Psoas muscle (tissue), 8 donors: ENCODE measurements around the gene ACACA. TPM values are rescaled to one million over a fixed set of nuclear protein-coding genes. Genes with fewer than 3 reads are reported as not detected.

Source experiments
- ATAC-seq, 4 donors: fragments of 200-7000 bp; cut with Tn5 transposase; one replicate each; pipeline ENCODE4 v1.9.1; 2020; ENCODE audit warnings: moderate library complexity in 3 of 4, mild to moderate bottlenecking in 2 of 4
- DNase-seq, 2 donors: peaks; one replicate each; pipeline ENCODE4 v3.0.0-alpha.2; 2020
- H3K27ac ChIP-seq: fragments of 200-600 bp; one replicate; pipeline ENCODE4 v1.8.0; 2022
- H3K27me3 ChIP-seq, 3 donors: fragments of 200-600 bp in 1 of 3; one replicate each; pipeline versions ENCODE4 v1.6.1 to v1.8.0; 2013 to 2022; ENCODE audit warnings: low read length in 2 of 3, mild to moderate bottlenecking in 2 of 3, moderate library complexity in 1 of 3; ENCODE audit not compliant: insufficient read depth in 3 of 3
- H3K36me3 ChIP-seq, 2 donors: fragments of 200-600 bp in 1 of 2; one replicate each; pipeline versions ENCODE4 v1.6.1 to v1.8.0; 2013 to 2022; ENCODE audit warnings: low read depth in 1 of 2, mild to moderate bottlenecking in 1 of 2, moderate library complexity in 1 of 2; ENCODE audit not compliant: insufficient read depth in 1 of 2
- H3K4me1 ChIP-seq: fragments of 200-600 bp; one replicate; pipeline ENCODE4 v1.8.0; 2022
- H3K4me3 ChIP-seq: fragments of 200-600 bp; one replicate; pipeline ENCODE4 v1.8.0; 2022; ENCODE audit warnings: mild to moderate bottlenecking
- H3K9me3 ChIP-seq: fragments of 200-600 bp; one replicate; pipeline ENCODE4 v1.8.0; 2022
- WGBS, 3 donors: extraction: QIAGEN DNeasy Blood & Tissue Kit; methylation state at CpG; one replicate each; pipeline versions ENCODE4 v1.1.6 to v1.1.7; 2013; 5-methylcytosine and 5-hydroxymethylcytosine counted together
- intact Hi-C, 2 donors: fragments of 100-400 bp; cut with DNase I; formaldehyde crosslinking; loops; one replicate each; pipeline versions ENCODE4 v1.11.0 to v1.14.2; 2022
- polyA plus RNA-seq, 3 donors: library from polyadenylated mRNA; stranded (reverse); fragments of 200-250 nt; gene quantifications; one replicate each; pipeline ENCODE4 v1.2.3, GENCODE V29; 2013
- total RNA-seq, 4 donors: library from RNA; stranded (reverse); fragmentation: NEBNext Ultra II Directional in 2 of 4; extraction: Animal tissue kit (Norgen Biotek cat#: 25700) in 2 of 4; gene quantifications; one replicate each; pipeline versions ENCODE4 v1.2.1 to v1.2.4, GENCODE V29; 2021 to 2023
- TF ChIP-seq, protein P1 (sequence below): fragments of 200-600 bp; IDR thresholded peaks from one replicate; pipeline ENCODE4 v1.8.0; 2022; ENCODE audit warnings: antibody characterized with exemption
- donor health status: healthy with polysubstance abuse.
- donor health status: DM: no; HTN: no; CAD: no; lungs with moderate emphysema.
- donor health status: Bipolar disorder and iron deficiency.
- donor health status: healthy.
- donor health status: DM: yes; HTN: yes; CAD: no.
- donor health status: DM: no; HTN: no; CAD: no.
- donor health status: DM: no; HTN: no; CAD: no.
- donor health status: DM: yes; HTN: yes; CAD: no.

The ACACA gene
- total and polyA plus RNA-seq, 7 donors: 7.2 to 42.6 (median 21.5) TPM

DNA sequence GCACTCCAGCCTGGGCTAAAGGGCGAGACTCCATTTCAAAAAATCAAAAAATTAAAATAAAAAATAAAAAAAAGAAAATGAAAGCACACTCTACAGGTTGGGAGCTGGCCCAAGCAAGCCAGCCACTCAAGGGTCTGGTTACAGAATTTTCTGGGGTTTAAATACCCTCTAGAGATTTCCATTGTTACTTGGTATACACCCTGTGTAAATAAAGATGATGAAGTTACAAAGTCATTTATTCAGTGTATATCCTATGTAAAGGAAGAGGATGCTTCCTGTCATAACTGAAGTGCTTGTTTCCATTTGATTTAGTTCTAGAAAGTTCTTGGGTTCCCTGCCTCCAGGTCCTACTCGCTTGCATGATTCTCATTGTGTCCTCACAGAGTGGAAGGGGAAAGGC, 110.7 kb downstream of the ACACA start:
- H3K4me1 ChIP-seq: peaks cover 9% of the 10 kb centered on the region
- H3K27me3 ChIP-seq: no peaks in the 10 kb centered on the region
- DNase-seq: no peak
- 97 to 100% (median 98%) methylated on average over 2 of the region's 2 CpGs for WGBS, 3 donors
- H3K9me3 ChIP-seq: no peaks in the 10 kb centered on the region
- H3K4me3 ChIP-seq: no peak overlapping the region
- intact Hi-C loops: no loop called here
- TF ChIP-seq, protein P1, sequence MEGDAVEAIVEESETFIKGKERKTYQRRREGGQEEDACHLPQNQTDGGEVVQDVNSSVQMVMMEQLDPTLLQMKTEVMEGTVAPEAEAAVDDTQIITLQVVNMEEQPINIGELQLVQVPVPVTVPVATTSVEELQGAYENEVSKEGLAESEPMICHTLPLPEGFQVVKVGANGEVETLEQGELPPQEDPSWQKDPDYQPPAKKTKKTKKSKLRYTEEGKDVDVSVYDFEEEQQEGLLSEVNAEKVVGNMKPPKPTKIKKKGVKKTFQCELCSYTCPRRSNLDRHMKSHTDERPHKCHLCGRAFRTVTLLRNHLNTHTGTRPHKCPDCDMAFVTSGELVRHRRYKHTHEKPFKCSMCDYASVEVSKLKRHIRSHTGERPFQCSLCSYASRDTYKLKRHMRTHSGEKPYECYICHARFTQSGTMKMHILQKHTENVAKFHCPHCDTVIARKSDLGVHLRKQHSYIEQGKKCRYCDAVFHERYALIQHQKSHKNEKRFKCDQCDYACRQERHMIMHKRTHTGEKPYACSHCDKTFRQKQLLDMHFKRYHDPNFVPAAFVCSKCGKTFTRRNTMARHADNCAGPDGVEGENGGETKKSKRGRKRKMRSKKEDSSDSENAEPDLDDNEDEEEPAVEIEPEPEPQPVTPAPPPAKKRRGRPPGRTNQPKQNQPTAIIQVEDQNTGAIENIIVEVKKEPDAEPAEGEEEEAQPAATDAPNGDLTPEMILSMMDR: no peak
- H3K27ac ChIP-seq: no peak overlapping the region
- H3K36me3 ChIP-seq: no peaks in the 10 kb centered on the region
- ATAC-seq: no peak

DNA sequence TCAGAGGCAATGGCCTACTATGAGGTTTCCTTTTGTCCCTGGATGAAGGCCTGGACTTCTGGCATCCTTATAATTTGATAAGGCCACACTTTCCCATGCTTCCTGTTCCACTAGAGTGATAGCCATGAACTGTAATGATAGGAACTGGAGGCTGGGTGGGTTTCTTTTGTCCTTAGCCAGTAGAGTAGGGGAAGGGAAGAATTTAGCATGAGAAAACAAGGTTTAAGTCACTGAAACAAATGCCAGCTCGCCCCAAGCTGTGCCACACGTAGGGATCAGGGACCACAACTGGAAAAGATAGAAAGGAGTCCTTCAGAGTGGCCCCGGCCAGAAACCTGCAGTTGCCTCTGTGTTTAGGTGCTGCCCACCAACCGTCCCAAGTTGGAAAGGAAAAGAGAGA, 111.7 kb downstream of the ACACA start:
- Histone ChIP-seq H3K27me3 (no peaks in the 10 kb centered on the region), H3K9me3 (no peaks in the 10 kb centered on the region), H3K4me1 (peaks cover 9% of the 10 kb centered on the region), H3K36me3 (no peaks in the 10 kb centered on the region), H3K27ac (no peak overlapping the region), H3K4me3 (no peak overlapping the region)
- DNase-seq: no peak
- ATAC-seq: no peak
- TF ChIP-seq, protein P1: no peak
- WGBS, 3 donors: 72 to 79% (median 76%) methylated on average over 4 of the region's 4 CpGs
- intact Hi-C loops: no loop called here

DNA sequence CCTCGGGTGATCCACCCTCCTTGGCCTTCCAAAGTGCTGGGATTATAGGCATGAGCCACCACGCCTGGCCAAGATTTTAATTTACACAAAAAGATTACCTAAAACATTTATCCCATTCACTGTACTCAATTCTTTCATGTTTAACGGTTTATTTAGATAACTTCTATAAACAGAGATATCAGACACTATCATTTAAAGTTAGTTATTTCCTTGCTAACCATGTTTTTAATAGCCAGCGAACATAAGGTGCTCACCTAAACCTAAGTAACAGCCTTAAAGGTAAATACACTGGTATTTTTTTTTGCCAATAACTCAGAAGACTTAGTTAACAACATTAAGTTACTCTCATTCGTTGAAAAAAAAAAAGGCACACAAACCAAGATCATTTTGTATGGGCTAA, 112.9 kb downstream of the ACACA start:
- intact Hi-C loops: no loop called here
- no peaks in the 10 kb centered on the region for H3K9me3 ChIP-seq
- DNase-seq: no peak
- no peak overlapping the region for H3K4me3 ChIP-seq
- no peak overlapping the region for H3K27ac ChIP-seq
- no peaks in the 10 kb centered on the region for H3K36me3 ChIP-seq
- 92 to 94% (median 93%) methylated on average over 5 of the region's 5 CpGs for WGBS, 3 donors
- H3K27me3 ChIP-seq: no peaks in the 10 kb centered on the region
- peaks cover 9% of the 10 kb centered on the region for H3K4me1 ChIP-seq
- ATAC-seq: no peak
- TF ChIP-seq, protein P1: no peak

DNA sequence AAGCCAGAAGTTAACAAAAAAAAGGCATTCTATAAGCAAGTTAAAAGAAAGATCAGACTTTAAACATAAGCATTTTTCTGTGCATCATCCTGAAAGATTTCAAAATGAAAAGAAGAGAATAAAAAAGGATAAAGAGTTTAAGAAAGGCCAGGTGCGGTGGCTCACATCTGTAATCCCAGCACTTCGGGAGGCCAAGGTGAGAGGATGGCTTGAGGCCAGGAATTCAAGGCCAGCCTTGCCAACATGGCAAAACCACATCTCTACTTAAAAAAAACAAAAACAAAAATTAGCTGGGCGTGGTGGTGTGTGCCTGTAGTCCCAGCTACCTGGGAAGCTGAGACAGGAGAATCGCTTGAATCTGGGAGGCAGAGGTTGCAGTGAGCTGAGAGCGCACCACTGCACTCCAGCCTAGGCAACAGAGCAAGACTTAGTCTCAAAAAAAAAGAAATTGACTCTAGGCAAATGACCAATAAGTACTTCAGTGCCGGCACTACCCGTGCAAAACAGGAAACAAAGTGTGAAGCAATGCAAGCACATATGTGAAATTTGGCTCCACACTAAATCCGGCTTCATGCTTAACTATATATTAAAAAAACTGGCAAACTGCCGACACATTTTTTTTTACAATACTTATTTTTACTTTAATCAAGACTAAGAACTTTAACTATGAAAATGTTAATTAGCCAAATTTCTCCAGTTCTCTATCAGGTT, 114.1 kb downstream of the ACACA start:
- no peak overlapping the region for H3K27ac ChIP-seq
- no peaks in the 10 kb centered on the region for H3K27me3 ChIP-seq
- intact Hi-C loops: no loop called here
- DNase-seq: no peak
- TF ChIP-seq, protein P1: no peak
- ATAC-seq: peak in 1 of 4 donors; percentile 22
- H3K36me3 ChIP-seq: no peaks in the 10 kb centered on the region
- no peaks in the 10 kb centered on the region for H3K9me3 ChIP-seq
- H3K4me1 ChIP-seq: no peaks in the 10 kb centered on the region
- 61 to 65% (median 62%) methylated on average over 9 of the region's 9 CpGs for WGBS, 3 donors
- H3K4me3 ChIP-seq: no peak overlapping the region

DNA sequence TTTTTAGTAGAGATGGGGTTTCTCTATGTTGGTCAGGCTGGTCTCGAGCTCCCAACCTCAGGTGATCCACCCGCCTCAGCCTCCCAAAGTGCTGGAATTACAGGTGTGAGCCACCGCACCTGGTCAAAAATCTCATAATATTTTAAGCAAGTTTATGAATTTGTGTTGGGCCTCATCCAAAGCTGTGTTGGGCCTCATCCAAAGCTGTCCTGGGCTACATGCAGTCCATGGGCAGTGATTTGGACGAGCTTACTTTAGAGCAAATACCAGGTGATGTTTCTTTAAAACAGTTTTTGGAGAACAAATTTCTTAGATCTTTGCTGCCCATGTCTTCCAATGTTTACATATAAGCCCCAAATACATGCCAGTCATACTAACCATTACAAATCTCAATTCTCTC, 115.3 kb downstream of the ACACA start:
- Histone ChIP-seq H3K27ac (no peak overlapping the region), H3K4me1 (no peaks in the 10 kb centered on the region), H3K4me3 (no peak overlapping the region), H3K36me3 (no peaks in the 10 kb centered on the region), H3K9me3 (no peaks in the 10 kb centered on the region), H3K27me3 (no peaks in the 10 kb centered on the region)
- DNase-seq: no peak
- 96 to 98% (median 96%) methylated on average over 4 of the region's 4 CpGs for WGBS, 3 donors
- TF ChIP-seq, protein P1: no peak
- intact Hi-C loops: no loop called here
- ATAC-seq: no peak
